A549 treated with AZD9567 at 1 μM for 4 hours (cell line): Measurements from ENCODE around the gene SLC29A3. TPM values are rescaled to one million over a fixed set of nuclear protein-coding genes. Genes with fewer than 3 reads are reported as not detected.

Experiments
- total RNA-seq: library from RNA; stranded (reverse); fragments of 200-300 nt; extraction: Qiagen RNA extraction; gene quantifications from 5 replicates; pipeline ENCODE4 v1.2.3, GENCODE V29; 2022; ENCODE audit not compliant: insufficient read depth

The SLC29A3 gene
- total RNA-seq, result 20.2 to 25.6 TPM (median 22.0 TPM) in 5 replicates

GRCh38 chr10:71319042-71319799, at the start of gene SLC29A3:
TSS of gene SLC29A3 (plus strand) at chr10:71319259. CDS start at chr10:71319310, 51 bp downstream.

GRCh38 chr10:71396711-71397295, 77.7 kb downstream of the SLC29A3 start, which contains the start of gene CDH23:
TSS of gene CDH23 (plus strand) at chr10:71396920. CDS start at chr10:71439832, 42,912 bp downstream.

Other genes with a start within 250 kb of the SLC29A3 start
- 1.8 to 2.6 TPM (median 2.0 TPM) in 5 replicates for gene UNC5B, start 106.7 kb upstream of the SLC29A3 start, total RNA-seq
- 1.4 to 3.0 TPM (median 2.7 TPM) in 5 replicates for gene CDH23, start 77.7 kb downstream of the SLC29A3 start, total RNA-seq